Effector CD8-positive, alpha-beta T cell (primary cell): ENCODE data around the gene CATSPERE.
"Not testable (repeated sequence)": the region's sequence is repeated elsewhere in the genome, so short reads cannot be mapped to it uniquely, and the experiment has no call there.

Source experiments
- DNase-seq: peaks from one replicate; lab custom pipeline; 2025; lab: John Stamatoyannopoulos, UW

The CATSPERE gene

DNA sequence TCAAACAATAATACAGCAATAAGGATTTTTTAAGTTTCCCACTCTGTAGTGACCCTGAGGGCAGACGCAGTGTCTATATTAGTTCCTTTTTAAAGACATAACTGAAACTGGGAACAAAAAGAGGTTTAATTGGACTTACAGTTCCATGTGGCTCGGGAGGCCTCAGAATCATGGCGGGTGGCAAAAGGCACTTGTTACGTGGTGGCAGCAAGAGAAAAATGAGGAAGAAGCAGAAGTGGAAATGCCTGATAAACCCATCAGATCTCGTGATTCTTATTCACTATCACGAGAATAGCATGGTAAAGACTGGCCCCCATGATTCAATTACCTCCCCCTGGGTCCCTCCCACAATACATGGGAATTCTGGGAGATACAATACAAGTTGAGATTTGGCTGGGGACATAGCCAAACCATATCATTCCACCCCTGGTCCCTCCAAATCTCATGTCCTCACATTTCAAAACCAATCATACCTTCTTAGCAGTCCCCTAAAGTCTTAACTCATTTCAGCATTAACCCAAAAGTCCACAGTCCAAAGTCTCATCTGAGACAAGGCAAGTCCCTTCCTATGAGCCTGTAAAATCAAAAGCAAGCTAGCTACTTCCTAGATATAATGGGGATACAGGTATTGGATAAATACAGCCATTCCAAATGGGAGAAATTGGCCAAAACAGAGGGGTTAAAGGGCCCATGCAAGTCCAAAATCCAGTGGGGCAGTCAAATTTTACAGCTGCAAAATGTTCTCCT is 205.8 kb downstream of the CATSPERE start:
- DNase-seq = not testable (repeated sequence)

DNA sequence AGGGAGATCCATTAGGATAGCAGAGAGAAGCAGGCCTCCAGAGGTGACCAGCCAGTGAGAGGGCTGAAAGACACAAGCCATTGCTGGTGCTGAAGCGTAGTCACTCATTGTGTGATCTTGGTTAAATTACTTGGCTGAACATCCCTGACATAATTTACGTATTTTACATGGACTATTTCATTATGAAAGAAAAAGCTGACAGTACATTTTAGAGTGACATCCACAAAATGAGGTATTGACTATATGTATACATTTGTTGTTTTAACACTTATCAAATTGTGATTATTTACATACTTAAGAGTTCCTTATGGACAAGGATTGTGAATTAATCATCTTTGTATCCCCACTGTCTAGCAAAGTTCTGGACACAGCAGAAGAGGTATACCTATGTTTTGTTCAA is 206.7 kb downstream of the CATSPERE start:
- DNase-seq = no peak

DNA sequence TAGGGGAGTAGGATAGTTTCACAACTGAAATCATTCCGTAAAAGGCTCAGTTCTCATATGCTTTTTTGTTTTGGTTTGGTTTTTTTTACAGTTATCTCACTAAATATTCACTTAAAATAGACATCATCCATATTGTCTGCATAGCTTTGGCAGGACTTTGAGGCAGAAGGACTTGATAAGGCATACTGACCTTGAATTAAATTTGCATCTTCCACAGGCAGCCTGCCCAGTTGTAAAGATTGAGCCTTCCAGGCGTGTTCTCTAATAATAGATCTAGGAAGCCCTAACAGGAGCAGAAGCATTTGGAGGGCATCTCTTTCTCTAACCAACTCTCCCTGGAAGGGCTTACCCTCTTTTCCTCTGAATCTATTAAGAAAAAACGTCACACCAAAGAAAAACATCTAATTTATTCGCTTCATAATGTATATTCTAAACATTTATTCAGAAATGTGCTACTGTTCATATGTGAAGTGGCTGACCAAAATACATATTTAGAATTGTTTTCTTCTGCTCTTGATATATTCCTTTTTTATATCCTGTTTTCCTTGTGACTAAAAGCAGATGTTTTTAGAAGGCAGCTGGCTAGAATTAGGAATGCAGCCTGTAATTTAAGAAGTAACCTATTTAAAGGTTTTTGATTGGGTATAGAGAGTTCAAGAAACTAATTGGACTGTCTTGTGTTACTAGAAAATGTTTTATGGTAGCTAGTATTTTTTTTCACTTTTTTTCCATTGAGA is 212.0 kb downstream of the CATSPERE start:
- no peak for DNase-seq

DNA sequence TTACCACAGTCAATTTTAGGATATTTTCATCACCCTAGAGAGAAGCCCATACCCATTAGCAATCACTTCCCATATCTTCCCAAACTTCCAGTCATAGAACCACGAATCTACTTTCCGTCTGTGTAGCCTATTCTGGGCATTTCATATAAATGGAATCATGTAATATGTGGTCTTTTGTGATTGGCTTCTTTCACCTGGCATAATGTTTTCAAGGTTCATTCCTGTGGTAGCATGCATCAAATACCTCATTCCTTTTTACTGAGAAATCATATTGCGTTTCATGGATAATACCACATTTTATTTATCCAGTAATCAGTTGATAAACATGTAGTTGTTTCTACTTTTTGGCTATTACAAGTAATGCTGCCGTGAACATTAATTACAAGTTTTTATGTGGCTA is 213.4 kb downstream of the CATSPERE start:
- DNase-seq = no peak

DNA sequence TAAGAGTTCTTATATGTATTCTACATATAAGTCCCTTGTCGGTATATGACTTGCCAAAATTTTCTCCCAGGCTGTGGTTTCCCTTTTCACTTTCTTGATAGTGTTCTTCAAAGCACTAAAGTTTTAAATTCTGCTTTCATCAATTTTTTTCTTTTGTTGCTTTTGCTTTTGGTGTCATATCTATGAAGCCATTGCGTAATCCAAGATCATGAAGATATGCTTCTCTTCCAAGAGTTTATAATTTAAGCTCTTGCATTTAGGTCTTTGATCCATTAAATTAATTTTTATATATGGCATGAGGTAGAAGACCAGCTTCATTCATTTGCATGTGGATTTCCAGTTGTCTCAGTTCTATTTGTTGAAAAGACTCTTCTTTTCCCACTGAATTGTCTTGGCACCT is 214.1 kb downstream of the CATSPERE start:
- DNase-seq = no peak

DNA sequence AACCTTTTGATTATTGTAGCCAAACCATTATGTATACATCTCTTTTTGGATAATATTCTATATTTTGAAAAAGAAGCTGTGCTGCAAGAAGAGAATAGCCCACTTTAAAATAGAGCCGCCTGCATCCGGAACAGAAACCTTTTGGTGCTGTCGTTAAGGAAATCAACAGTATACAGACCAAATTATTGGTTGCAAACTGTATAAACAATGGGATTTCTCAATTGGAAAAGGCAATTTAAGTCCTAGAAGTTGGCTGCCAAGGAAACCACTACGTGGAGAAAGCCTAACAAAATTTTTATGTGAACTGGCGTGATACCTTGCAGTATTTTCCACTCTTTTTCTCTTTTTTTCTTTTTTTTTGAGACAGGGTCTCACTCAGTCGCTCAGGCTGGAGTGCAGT is 217.6 kb downstream of the CATSPERE start:
- no peak for DNase-seq

DNA sequence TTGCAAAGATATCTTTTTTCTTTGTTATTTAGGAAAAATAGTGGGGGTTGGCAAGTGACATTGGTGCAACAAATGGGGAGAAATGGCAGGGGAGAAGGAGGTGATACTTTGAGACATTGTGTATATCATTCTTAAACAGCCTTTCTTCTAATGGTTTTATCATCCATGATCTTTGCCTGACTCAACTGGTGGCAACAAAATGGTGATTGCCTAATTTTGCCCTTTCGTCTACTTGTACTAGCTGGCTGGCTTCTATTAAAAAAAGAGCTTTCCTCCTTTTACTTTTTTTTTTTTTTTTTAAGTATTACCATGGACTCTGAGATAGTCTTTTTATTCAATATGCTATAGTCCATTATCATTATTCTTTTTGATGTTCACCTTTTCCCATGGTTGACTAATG is 219.6 kb downstream of the CATSPERE start:
- DNase-seq = no peak

DNA sequence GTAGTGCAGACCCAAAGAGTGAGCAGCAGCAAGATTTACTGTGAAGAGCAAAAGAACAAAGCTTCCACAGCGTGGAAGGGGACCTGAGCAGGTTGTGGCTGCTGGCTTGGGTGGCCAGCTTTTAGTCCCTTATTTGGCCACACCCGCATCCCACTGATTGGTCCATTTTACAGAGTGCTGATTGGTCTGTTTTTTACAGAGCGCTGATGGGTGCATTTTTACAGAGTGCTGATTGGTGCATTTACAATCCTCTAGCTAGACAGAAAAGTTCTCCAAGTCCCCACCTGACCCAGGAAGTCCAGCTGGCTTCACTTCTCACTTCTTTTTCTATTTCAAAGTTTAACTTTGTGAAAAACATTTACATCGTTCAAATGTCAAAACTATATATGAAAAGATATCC is 221.0 kb downstream of the CATSPERE start:
- DNase-seq = not testable (repeated sequence)
